RCC 7860 (cell line): ENCODE measurements around the gene SHISA9.
A peak's percentile ranks its signal among the peaks of the same experiment; 100 is the strongest.
"Not testable (repeated sequence)": the region's sequence is repeated elsewhere in the genome, so short reads cannot be mapped to it uniquely, and the experiment has no call there.

Experiments
- DNase-seq: peaks from one replicate; pipeline ENCODE4 v3.0.0-alpha.2; 2015; ENCODE audit warnings: low spot score
- FAIRE-seq: peaks from 2 replicates; lab custom pipeline; 2012; peaks lifted over from hg19 to GRCh38; lab: Jason Lieb, UNC

Gene SHISA9

GRCh38 chr16:12899529-12900143, 1.8 kb upstream of the SHISA9 start:
- no peak for DNase-seq
- FAIRE-seq = no peak

DNA sequence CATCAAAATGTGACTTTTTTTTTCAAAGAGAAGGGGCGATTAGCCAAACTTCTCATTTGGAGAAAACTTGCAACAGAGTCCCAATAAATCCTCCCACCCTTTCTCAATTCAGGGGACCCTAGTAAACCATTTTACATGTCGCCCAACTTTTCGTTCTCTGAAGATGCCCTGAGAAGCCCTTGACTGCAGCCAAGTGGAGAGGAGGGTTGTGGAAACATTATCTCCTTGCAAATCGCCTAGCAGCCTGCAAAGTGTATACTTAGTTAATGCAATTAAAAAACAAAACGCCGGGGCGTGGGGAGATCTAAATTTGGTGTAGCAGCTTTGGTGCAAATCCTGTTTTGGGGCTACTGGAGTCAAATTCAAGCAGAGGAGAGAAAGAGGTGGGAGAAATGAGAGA, 1.2 kb upstream of the SHISA9 start:
- DNase-seq (no peak), FAIRE-seq (no peak)

- FAIRE-seq = no peak
Measured at GRCh38 chr16:12900599-12901203, 697 bp upstream of the SHISA9 start.

GRCh38 chr16:12901204-12901596, 198 bp upstream of the SHISA9 start:
- FAIRE-seq (no peak), DNase-seq (no peak)

More at GRCh38 chr16:12900599-12901203, 697 bp upstream of the SHISA9 start:
- no peak for DNase-seq

DNA sequence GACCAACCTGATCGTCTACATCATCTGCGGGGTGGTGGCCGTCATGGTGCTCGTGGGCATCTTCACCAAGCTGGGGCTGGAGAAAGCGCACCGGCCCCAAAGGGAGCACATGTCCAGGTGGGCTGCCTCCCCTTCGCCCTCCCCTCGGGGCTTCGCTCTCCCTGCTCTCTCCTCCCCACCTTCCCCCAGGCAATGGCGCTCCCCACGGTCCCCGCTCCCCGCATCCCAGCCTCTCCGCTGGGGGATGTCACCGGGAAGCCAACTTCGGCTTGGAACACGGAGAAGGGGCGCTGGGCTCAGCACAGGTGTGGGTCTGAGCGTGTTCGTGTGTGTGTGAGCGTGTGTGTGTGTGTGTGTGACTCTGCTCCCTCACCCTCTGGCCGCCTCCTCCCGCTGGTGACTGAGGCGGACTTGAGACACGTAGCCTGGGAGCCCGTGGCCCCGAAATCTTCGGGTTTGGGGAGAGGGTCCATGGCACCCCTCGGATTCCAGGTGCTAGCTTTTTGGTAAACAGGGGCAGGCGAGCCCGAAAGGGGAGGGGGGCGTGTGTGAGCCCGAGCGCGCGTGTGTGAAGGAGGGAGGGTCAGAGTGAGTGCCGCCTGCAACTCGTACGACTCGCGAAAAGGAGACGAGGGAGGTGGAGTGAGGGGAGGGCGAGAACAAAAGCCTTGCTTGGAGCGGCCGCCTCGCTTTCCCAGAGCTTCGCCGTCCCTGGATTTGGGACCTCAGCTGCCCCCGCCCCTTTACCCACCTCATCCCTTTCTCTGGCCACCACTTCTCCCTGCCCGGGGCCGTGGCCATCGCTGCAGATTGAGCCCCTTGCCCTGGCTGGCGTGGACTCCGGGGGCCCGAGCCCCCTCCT, 1.3 kb downstream of the SHISA9 start:
- FAIRE-seq (no peak), DNase-seq (no peak)

- DNase-seq (no peak), FAIRE-seq (no peak)
Measured at GRCh38 chr16:12903407-12904328, 2.3 kb downstream of the SHISA9 start.

GRCh38 chr16:12904329-12904671, 2.9 kb downstream of the SHISA9 start:
- DNase-seq (no peak), FAIRE-seq (no peak)

GRCh38 chr16:12906271-12906670, 4.9 kb downstream of the SHISA9 start:
- DNase-seq (no peak), FAIRE-seq (no peak)

- FAIRE-seq (no peak), DNase-seq (no peak)
Measured at GRCh38 chr16:12906765-12907516, 5.5 kb downstream of the SHISA9 start.

DNA sequence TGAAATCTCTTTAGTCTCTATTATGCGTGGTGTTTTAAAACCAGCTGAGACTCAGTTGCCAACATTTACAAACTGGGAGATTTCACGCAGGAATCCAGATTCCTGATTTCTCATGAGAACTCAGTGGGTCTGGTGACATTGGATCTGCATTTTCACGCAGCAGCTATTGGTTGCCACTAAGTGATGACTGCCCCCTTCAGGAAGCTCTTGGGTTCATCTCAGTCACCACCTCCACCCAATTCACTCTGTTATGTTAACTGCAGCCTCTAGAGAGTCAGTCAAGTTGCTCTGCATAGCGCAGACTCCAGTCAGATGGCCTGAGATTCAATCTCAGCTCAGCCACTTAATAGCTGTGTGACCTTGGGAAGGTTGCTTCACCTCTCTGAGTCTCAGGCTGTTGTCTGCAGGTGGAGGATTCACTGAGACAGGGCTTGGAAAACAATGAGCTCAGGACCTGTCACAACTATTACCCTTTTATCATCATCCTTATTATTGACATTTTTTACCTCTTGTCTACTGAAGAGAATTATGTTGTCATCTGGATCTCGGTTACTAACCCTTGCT, 6.4 kb downstream of the SHISA9 start:
- DNase-seq (no peak), FAIRE-seq (no peak)

GRCh38 chr16:12917246-12917645, 15.8 kb downstream of the SHISA9 start:
- FAIRE-seq (no peak), DNase-seq (no peak)

GRCh38 chr16:12917653-12918052, 16.3 kb downstream of the SHISA9 start:
- DNase-seq (peak; percentile 33), FAIRE-seq (peak; percentile 74)

DNA sequence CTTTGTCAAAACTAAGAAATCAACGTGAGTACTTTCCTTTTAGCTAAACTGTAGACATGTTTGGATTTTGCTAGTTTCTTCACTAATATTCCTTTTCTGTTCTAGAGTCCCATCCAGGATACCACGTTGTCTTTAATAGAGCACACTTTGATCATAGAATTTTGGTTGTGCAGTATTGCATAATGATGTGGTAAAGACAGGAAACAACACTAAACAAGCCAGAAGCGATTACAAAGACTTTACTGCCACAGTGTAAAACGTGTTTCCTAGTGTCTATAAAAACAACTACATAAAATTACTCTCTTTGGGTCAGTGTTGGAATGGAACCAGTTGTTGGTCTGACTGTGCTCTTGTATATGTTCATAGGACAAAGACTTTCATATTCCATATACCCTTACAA, 19.3 kb downstream of the SHISA9 start:
- DNase-seq (no peak), FAIRE-seq (no peak)

DNA sequence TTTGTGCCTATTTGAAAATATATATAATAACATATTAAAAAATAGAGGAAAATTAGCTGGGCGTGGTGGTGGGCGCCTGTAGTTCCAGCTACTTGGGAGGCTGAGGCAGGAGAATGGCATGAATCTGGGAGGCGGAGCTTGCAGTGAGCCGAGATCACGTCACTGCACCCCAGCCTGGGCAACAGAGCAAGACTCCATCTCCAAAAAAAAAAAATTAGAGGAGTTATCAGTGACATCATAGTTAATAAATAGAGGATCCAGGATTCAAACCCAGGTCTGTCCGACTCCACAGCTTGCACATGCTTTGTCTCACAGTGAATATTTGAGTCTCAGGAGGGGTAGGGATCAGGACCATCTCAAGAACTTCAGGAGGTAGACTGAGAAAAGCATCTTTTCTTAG, 22.2 kb downstream of the SHISA9 start:
- DNase-seq, FAIRE-seq: not testable (repeated sequence)

DNA sequence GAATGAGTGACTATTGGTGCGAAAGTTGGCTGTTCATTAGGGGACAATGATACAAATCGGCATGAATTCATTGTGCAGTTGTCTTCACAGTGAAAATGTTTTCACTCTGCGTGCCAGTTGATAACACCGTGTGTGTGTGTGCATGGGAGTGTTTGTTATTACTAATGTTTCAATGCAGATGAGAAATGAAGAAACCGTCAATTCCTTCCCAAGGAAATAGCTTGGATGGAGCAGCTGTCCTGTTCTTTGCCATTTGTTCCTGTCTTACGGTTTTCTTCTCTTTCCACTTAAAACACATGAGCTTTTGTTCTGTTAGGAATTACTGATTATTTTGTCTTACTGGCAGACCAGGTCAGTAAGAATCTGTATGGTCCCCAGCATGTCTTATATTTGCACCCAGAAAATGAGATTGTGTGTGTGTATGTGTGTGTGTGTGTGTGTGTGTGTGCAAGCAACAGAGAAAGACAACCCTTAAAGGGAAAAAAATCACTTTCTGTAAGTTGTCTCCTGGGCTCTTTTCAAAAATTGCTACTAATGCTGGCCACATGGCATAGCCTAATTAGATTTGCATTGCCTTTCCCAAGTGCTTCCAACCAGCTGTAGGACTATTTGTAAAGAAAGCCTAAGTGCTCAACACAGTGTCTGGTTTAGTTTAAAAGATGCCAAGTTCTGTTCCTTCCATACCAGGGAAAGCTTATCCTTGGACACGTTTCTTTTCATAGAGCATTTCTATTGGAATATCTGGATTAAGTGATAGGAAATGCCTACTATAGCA, 23.8 kb downstream of the SHISA9 start:
- no peak for FAIRE-seq
- DNase-seq = no peak

DNA sequence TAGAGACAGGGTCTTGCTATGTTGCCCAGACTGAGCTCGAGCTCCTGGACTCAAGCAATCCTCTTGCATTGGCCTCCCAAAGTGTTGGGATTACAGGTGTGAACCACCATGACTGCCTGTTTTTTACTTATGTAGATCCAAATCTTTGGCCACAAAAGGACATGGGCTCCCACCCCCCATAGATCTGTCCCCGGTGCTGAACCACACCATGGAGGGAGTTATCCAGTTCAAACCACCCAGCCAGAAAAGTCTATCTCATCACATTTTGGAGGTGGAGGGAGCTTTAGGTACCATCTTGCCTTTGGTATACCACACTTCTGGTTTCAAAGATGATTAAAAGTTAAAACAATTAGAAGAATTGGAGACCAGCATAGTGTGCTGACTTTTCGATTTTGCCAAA, 26.2 kb downstream of the SHISA9 start:
- no peak for FAIRE-seq
- DNase-seq = no peak

GRCh38 chr16:12930881-12931280, 29.5 kb downstream of the SHISA9 start:
- DNase-seq (no peak), FAIRE-seq (no peak)

GRCh38 chr16:12936391-12936790, 35.0 kb downstream of the SHISA9 start:
- DNase-seq (no peak), FAIRE-seq (no peak)

- FAIRE-seq = no peak
- no peak for DNase-seq
Measured at GRCh38 chr16:12941896-12942295, 40.5 kb downstream of the SHISA9 start.
